WTC11 (cell line): ENCODE measurements around the gene ZNF660.
"Not testable (repeated sequence)": the region's sequence is repeated elsewhere in the genome, so short reads cannot be mapped to it uniquely, and the experiment has no call there.

ENCODE experiments used
- CDX4 ChIP-seq: fragments of 250-450 bp; sonication (Bioruptor Pico); IDR thresholded peaks from 2 replicates; pipeline ENCODE4 v1.9.0; 2021; ENCODE audit warnings: moderate library complexity, mild to moderate bottlenecking, inconsistent platforms, borderline replicate concordance
- CTCF ChIP-seq: fragments of 200-600 bp; IDR thresholded peaks from 2 replicates; pipeline ENCODE4 v1.8.0; 2022; ENCODE audit warnings: antibody characterized with exemption
- E2F4 ChIP-seq: sonication (generic); formaldehyde crosslinking; IDR thresholded peaks from 2 replicates; pipeline ENCODE4 v1.8.1; 2022; ENCODE audit warnings: low read depth, mild to moderate bottlenecking, moderate library complexity, missing genetic modification reagents, borderline replicate concordance
- GABPB1 ChIP-seq: sonication (generic); formaldehyde crosslinking; IDR thresholded peaks from 2 replicates; pipeline ENCODE4 v1.8.1; 2023; ENCODE audit warnings: mild to moderate bottlenecking, missing genetic modification reagents
- MAX ChIP-seq: sonication (generic); formaldehyde crosslinking; IDR thresholded peaks from 2 replicates; pipeline ENCODE4 v1.8.0; 2022; ENCODE audit warnings: mild to moderate bottlenecking, missing genetic modification reagents
- NFYB ChIP-seq: sonication (generic); formaldehyde crosslinking; conservative IDR thresholded peaks from 2 replicates; pipeline ENCODE4 v1.8.0; 2022; ENCODE audit warnings: low read depth, missing genetic modification reagents
- NR3C1 ChIP-seq: sonication (generic); formaldehyde crosslinking; conservative IDR thresholded peaks from 2 replicates; pipeline ENCODE4 v1.8.1; 2023; ENCODE audit warnings: low read depth, mild to moderate bottlenecking, missing genetic modification reagents
- PRDM15 ChIP-seq: sonication (generic); formaldehyde crosslinking; IDR thresholded peaks from 2 replicates; pipeline ENCODE4 v1.8.0; 2022; ENCODE audit warnings: missing genetic modification reagents
- SMAD3 ChIP-seq: sonication (generic); formaldehyde crosslinking; IDR thresholded peaks from 2 replicates; pipeline ENCODE4 v1.8.0; 2022; ENCODE audit warnings: missing genetic modification reagents, mild to moderate bottlenecking, borderline replicate concordance
- ZBTB21 ChIP-seq: sonication (generic); formaldehyde crosslinking; IDR thresholded peaks from 2 replicates; pipeline ENCODE4 v1.8.1; 2023; ENCODE audit warnings: mild to moderate bottlenecking, missing genetic modification reagents, borderline replicate concordance
- ZSCAN18 ChIP-seq: fragments of 250-450 bp; sonication (Bioruptor Pico); IDR thresholded peaks from 2 replicates; pipeline ENCODE4 v2.1.2; 2022; ENCODE audit warnings: mild to moderate bottlenecking, moderate library complexity

GRCh38 chr3:44580971-44581370 is 3.8 kb upstream of the ZNF660 start:
- TF ChIP-seq CTCF; SMAD3 (CRISPR knock-in tag); NFYB; MAX (CRISPR knock-in tag); GABPB1 (CRISPR knock-in tag); ZSCAN18; E2F4 (CRISPR knock-in tag); NR3C1 (CRISPR knock-in tag); CDX4; ZBTB21 (CRISPR knock-in tag); PRDM15 (CRISPR knock-in tag): not testable (repeated sequence)
